Astrocyte of the spinal cord (primary cell): Measurements from ENCODE around the gene SOCS3.

Experiments used
- DNase-seq: peaks from one replicate; pipeline ENCODE4 v3.0.0; 2011; ENCODE audit warnings: low read depth, low spot score
- H3K4me3 ChIP-seq: 2 replicates; pipeline ENCODE4 v1.5.1; 2011; ENCODE audit warnings: low read depth, mild to moderate bottlenecking, low read length, moderate library complexity
- in situ Hi-C: cut with HindIII; loops from 2 replicates; pipeline ENCODE4 v1.10.0; 2017; ENCODE audit warnings: low sequenced_read_pairs
- TF ChIP-seq, protein P1 (sequence below): IDR thresholded peaks from 2 replicates; pipeline ENCODE4 v1.5.1; 2012; ENCODE audit warnings: low read depth, mild to moderate bottlenecking, low read length, inconsistent platforms

SOCS3 gene

DNA sequence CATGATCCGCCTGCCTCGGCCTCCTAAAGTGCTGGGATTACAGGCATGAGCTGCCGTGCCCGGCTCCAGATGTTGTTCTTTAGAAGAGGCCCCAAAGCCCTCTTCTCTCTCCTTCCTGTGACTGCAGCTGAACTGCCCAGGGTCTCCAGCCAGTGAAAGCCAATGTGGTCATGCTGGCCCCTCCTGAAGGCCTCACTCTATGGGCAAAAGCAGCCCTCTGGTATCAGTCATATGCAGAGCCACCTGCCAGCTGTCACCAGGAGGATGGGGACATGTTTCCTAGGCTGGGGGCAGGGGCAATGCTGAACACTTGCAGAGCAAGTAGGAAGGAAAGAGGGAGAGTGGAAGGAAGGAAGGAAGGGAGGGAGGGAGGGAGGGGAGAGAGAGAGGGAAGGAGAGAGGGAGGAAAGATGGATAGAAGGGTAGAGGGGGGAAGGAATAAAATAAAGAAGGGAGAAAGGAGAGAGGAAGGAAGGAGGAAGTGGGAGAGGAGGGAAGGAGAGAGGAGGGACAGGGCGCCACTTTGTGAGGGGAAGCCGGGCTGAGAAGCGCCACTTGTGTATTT, 36.0 kb downstream of the SOCS3 start:
- in situ Hi-C loops, result no loop called here
- no peak for DNase-seq
- H3K4me3 ChIP-seq, result no peak overlapping the region
- TF ChIP-seq, protein P1, sequence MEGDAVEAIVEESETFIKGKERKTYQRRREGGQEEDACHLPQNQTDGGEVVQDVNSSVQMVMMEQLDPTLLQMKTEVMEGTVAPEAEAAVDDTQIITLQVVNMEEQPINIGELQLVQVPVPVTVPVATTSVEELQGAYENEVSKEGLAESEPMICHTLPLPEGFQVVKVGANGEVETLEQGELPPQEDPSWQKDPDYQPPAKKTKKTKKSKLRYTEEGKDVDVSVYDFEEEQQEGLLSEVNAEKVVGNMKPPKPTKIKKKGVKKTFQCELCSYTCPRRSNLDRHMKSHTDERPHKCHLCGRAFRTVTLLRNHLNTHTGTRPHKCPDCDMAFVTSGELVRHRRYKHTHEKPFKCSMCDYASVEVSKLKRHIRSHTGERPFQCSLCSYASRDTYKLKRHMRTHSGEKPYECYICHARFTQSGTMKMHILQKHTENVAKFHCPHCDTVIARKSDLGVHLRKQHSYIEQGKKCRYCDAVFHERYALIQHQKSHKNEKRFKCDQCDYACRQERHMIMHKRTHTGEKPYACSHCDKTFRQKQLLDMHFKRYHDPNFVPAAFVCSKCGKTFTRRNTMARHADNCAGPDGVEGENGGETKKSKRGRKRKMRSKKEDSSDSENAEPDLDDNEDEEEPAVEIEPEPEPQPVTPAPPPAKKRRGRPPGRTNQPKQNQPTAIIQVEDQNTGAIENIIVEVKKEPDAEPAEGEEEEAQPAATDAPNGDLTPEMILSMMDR, result no peak

DNA sequence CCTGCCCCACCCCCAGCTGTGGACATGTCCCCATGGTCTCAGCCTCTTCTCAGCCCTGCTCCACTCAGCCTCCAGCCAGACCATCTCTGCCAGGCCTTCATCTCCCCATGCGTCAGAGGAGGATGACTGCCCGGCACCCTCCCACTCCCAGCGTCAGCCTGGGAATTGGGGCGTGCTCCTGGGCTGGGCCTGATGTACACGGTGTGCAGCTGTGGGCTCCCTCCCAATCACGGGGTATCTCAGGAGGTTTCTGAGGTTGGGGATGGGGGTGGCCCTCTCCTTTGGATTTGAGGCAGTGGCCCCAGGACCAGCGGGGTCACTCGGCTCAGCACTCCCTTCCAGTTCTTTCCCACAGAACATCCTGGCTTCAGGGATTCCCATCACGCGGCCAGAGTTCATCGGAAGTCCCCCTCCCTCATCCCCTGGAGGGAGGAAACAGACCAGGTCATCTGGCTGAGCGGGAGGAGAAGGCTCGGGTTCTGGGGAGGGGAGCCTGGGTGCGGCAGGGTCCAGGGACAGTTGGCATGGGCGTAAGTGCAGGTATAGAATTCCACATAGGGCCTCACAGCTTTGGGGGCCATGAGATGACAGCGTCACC, 36.9 kb downstream of the SOCS3 start:
- H3K4me3 ChIP-seq, result no peak overlapping the region
- in situ Hi-C loops, result no loop called here
- TF ChIP-seq, protein P1, result no peak
- DNase-seq, result no peak

DNA sequence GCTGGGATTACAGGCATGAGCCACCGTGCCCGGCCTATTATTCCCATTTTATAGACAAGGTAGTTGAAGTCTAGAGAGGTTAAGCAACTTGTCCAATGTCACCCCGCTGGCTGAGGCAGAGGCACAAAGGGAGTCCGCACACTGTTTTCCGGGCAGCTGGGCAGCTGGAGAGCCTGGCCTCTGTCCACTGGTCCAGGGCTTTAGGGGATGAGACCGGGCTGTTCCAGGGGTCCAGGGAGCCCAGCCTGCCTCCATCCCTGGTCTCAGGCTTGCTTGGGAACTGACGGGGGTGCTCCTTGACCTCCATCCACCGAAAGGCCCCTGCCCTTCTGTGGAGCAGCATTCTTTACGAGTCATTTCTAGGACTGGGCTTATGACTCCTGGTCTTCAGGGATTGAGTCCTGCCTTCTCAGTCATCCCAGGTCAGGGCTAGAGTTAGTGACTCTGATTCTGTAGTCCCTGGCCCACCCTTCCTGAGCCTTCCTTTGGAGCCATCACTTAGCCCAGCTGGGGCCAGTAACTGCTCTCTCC, 37.5 kb downstream of the SOCS3 start:
- TF ChIP-seq, protein P1, result no peak
- DNase-seq, result no peak
- H3K4me3 ChIP-seq, result no peak overlapping the region
- in situ Hi-C loops, result no loop called here

DNA sequence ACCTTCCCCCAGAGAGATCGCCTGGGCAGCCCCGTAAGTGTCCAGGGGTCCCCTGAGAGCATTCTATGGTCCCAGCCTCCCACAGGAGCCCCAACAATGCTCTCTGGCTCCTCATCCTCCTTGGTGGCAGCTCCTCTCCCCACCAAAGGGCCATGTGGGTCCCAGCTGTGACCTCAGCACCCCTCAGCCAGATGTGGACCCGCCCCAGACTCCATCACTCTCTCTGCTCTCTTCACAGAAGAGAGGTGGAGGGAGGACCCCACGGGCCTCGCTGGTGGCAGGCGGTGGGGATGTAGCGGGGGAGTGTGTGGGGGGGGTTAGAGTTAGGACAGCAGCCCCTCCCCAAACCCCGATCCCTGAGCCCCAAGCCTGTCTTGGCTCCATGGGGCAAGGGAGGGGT, 41.0 kb downstream of the SOCS3 start:
- TF ChIP-seq, protein P1, result no peak
- no peak overlapping the region for H3K4me3 ChIP-seq
- DNase-seq, result no peak
- in situ Hi-C loops, result no loop called here

DNA sequence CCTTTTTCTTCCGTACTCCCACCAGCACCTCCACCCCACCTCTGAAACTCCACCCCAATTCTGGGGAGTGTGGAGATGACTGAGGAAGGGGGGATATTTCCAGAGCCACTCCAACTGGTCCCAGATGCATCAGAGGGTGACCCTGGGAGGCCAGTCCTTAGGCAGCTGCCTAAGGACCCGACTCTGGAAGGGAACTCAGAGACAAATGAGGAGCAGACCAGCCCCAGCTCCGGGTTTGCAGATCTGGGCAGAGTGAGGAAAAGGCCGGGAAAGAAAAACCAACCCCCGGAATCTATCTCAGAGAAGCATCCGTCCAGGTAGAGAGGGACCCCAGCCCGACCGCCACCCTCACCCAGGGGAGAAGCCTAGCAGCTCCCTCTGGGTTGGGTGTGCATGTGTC, 41.5 kb downstream of the SOCS3 start:
- no peak for DNase-seq
- in situ Hi-C loops, result no loop called here
- no peak overlapping the region for H3K4me3 ChIP-seq
- TF ChIP-seq, protein P1, result no peak

DNA sequence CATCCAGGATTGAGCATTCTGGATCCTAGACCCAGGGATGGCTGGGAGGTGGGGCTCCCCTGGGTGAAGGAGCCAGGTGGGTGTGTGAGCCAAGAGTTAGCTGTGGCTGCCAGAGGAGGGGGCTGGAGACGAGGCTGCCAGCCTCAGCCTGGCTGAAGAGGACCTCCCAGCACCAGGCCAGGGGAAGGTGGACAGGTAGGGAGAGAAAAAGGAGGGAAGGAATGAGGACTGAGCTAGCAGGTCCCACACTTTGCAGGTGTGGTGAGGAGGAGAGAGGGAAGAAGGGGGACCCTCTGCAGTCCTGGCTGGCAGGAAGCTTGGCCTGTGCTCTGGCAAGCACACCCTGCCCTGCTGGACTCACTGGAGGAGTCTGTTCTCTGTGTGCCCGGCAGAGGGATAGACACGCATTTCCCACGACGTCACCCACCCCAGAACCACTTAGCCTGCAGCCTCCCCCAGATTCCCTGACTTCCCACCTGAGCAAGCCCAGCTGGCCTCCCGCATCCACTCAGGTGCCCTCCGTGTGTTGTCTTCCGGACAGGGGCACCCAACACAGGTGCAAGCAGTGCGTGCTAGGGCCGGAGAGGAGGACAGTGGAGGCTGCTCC, 42.0 kb downstream of the SOCS3 start:
- no peak for DNase-seq

More for the DNA sequence above, 42.0 kb downstream of the SOCS3 start:
- H3K4me3 ChIP-seq, result no peak overlapping the region
- in situ Hi-C loops, result no loop called here
- TF ChIP-seq, protein P1, result no peak
